Measurements from ENCODE around the gene TMEM63B. TPM values are rescaled to one million over a fixed set of nuclear protein-coding genes. Genes with fewer than 3 reads are reported as not detected.

TMEM63B gene
- total and polyA plus RNA-seq, 2 donors (not counting 1 experiment from before 2014, with no cell fraction given) = 15.4 to 19.1 TPM

- Mint-ChIP-seq H3K9me3 (ENCODE audit: insufficient read depth) (no peaks in the 10 kb centered on the region), H3K4me3 (no peak overlapping the region), H3K27ac (no peak overlapping the region), H3K4me1 (no peaks in the 10 kb centered on the region), H3K27me3 (no peaks in the 10 kb centered on the region)
- ChIA-PET CTCF (interaction anchor here (5.6 kb wide), 1 partner anchor 50 kb away, joined by 89 read pairs; no protein-coding TSS in a partner anchor), POLR2A (no interaction called here)
- H3K4me2 ChIP-seq (replicated peaks; ENCODE audit: low read depth, low read length, poor library complexity, severe bottlenecking) = no peak overlapping the region
- peaks cover 0 to 7% of the 10 kb centered on the region in 2 donors for H3K4me1 ChIP-seq (ENCODE audit: control insufficient read depth in 2 of 2, insufficient read depth in 2 of 2, low read length in 2 of 2)
- no peaks in the 10 kb centered on the region for H3K9me3 ChIP-seq (ENCODE audit: control extremely low read depth in 1 of 3, control insufficient read depth in 2 of 3, insufficient read depth in 1 of 3, low read length in 2 of 3)
- peaks cover 0 to 3% (median 0%) of the 10 kb centered on the region in 4 experiments for H3K27me3 ChIP-seq (replicated peaks in 1 of 4; ENCODE audit: control extremely low read depth in 1 of 4, control insufficient read depth in 3 of 4, insufficient read depth in 4 of 4, low read length in 3 of 4)
- no peak overlapping the region for H3K27ac ChIP-seq (ENCODE audit: low read length in 2 of 2)
- H3K36me3 ChIP-seq (replicated peaks in 1 of 2; ENCODE audit: control extremely low read depth in 1 of 2, control insufficient read depth in 1 of 2, extremely low read depth in 1 of 2, insufficient read depth in 2 of 2, low read length in 1 of 2) = peaks cover 8 to 18% of the 10 kb centered on the region in 2 experiments
- H2AFZ ChIP-seq (ENCODE audit: insufficient read depth, low read depth, low read length, poor library complexity, severe bottlenecking) = no peak overlapping the region
- H4K20me1 ChIP-seq (ENCODE audit: control insufficient read depth, insufficient read depth, low read length, poor library complexity, severe bottlenecking) = no peaks in the 10 kb centered on the region
- TF ChIP-seq EZH2 (IDR thresholded peaks at IDR 0.05; ENCODE audit: borderline replicate concordance, insufficient read depth, low read depth, low read length, poor library complexity, severe bottlenecking) = no peak
- TF ChIP-seq CTCF (IDR thresholded peaks at IDR 0.05) = no peak
- intact Hi-C loops (cut with micrococcal nuclease) = no loop called here
- no peak overlapping the region for H3K9ac ChIP-seq (ENCODE audit: low read length)
- H3K4me3 ChIP-seq (ENCODE audit: control extremely low read depth in 1 of 5, extremely low read depth in 1 of 5, insufficient read depth in 1 of 5, low read depth in 2 of 5, low read length in 4 of 5) = no peak overlapping the region
- ATAC-seq (ENCODE audit: low read depth) = no peak
- WGBS (ENCODE audit: insufficient coverage) = 97% methylated on average over 7 of the region's 7 CpGs
- H3K79me2 ChIP-seq (ENCODE audit: control insufficient read depth, insufficient read depth, low read length) = no peaks in the 10 kb centered on the region
- DNase-seq = no peak
Observed at GRCh38 chr6:44147256-44147655, 19.9 kb downstream of the TMEM63B start.

- ChIA-PET POLR2A (no interaction called here), CTCF (interaction anchor here (0.6 to 5.6 kb wide), 3 partner anchors 46 to 951 kb away, joined by 3 to 89 read pairs (median 5); no protein-coding TSS in a partner anchor)
- Mint-ChIP-seq H3K4me1 (no peaks in the 10 kb centered on the region), H3K4me3 (no peak overlapping the region), H3K9me3 (ENCODE audit: insufficient read depth) (no peaks in the 10 kb centered on the region), H3K27ac (no peak overlapping the region), H3K27me3 (no peaks in the 10 kb centered on the region)
- H4K20me1 ChIP-seq (ENCODE audit: control insufficient read depth, insufficient read depth, low read length, poor library complexity, severe bottlenecking) = no peaks in the 10 kb centered on the region
- H3K27ac ChIP-seq (ENCODE audit: low read length in 2 of 2) = no peak overlapping the region
- peaks cover 0 to 7% of the 10 kb centered on the region in 2 donors for H3K4me1 ChIP-seq (ENCODE audit: control insufficient read depth in 2 of 2, insufficient read depth in 2 of 2, low read length in 2 of 2)
- TF ChIP-seq CTCF (IDR thresholded peaks at IDR 0.05) (no peak), EZH2 (IDR thresholded peaks at IDR 0.05; ENCODE audit: borderline replicate concordance, insufficient read depth, low read depth, low read length, poor library complexity, severe bottlenecking) (no peak)
- no peak overlapping the region for H2AFZ ChIP-seq (ENCODE audit: insufficient read depth, low read depth, low read length, poor library complexity, severe bottlenecking)
- intact Hi-C loops (cut with micrococcal nuclease) = no loop called here
- no peaks in the 10 kb centered on the region for H3K79me2 ChIP-seq (ENCODE audit: control insufficient read depth, insufficient read depth, low read length)
- no peak overlapping the region for H3K9ac ChIP-seq (ENCODE audit: low read length)
- no peak overlapping the region for H3K4me3 ChIP-seq (ENCODE audit: control extremely low read depth in 1 of 5, extremely low read depth in 1 of 5, insufficient read depth in 1 of 5, low read depth in 2 of 5, low read length in 4 of 5)
- peaks cover 0 to 3% (median 0%) of the 10 kb centered on the region in 4 experiments for H3K27me3 ChIP-seq (replicated peaks in 1 of 4; ENCODE audit: control extremely low read depth in 1 of 4, control insufficient read depth in 3 of 4, insufficient read depth in 4 of 4, low read length in 3 of 4)
- ATAC-seq (ENCODE audit: low read depth) (no peak), DNase-seq (no peak)
- no peak overlapping the region for H3K4me2 ChIP-seq (replicated peaks; ENCODE audit: low read depth, low read length, poor library complexity, severe bottlenecking)
- H3K36me3 ChIP-seq (replicated peaks in 1 of 2; ENCODE audit: control extremely low read depth in 1 of 2, control insufficient read depth in 1 of 2, extremely low read depth in 1 of 2, insufficient read depth in 2 of 2, low read length in 1 of 2) = peaks cover 8 to 18% of the 10 kb centered on the region in 2 experiments
- WGBS (ENCODE audit: insufficient coverage) = 97% methylated on average over 9 of the region's 9 CpGs
- H3K9me3 ChIP-seq (ENCODE audit: control extremely low read depth in 1 of 3, control insufficient read depth in 2 of 3, insufficient read depth in 1 of 3, low read length in 2 of 3) = no peaks in the 10 kb centered on the region
Observed at GRCh38 chr6:44148306-44148705, 21.0 kb downstream of the TMEM63B start.
